Activated T-cell treated with anti-CD3 and anti-CD28 coated beads, Interleukin-2, amount 50 U/mL, for 72 hours (primary cell): ENCODE results near the gene SND1. TPM values are rescaled to one million over a fixed set of nuclear protein-coding genes. Genes with fewer than 3 reads are reported as not detected.

Experiments
- ATAC-seq, 2 donors: fragments of 150-1000 bp; cut with Tn5 transposase; replicated peaks in 1 of 2; 2 replicates each; pipeline ENCODE4 v1.10.0; 2021; ENCODE audit warnings: moderate library complexity in 2 of 2, mild to moderate bottlenecking in 1 of 2
- DNase-seq, 2 donors: peaks; one replicate each; pipeline ENCODE4 v3.0.0; 2021 to 2022; ENCODE audit warnings: mixed read lengths in 1 of 2
- H3K27ac Mint-ChIP-seq: one replicate; pipeline ENCODE4 v1.8.0; 2022; ENCODE audit warnings: mild to moderate bottlenecking, moderate library complexity, mixed read lengths
- H3K27me3 Mint-ChIP-seq: one replicate; pipeline ENCODE4 v1.8.0; 2022; ENCODE audit warnings: low read depth, mixed read lengths
- H3K36me3 Mint-ChIP-seq, 2 donors: one replicate each; pipeline ENCODE4 v1.8.0; 2022; ENCODE audit warnings: mixed read lengths in 2 of 2, mild to moderate bottlenecking in 1 of 2; ENCODE audit not compliant: insufficient read depth in 2 of 2
- H3K4me1 Mint-ChIP-seq: one replicate; pipeline ENCODE4 v1.8.0; 2022; ENCODE audit warnings: low read depth, mixed read lengths
- H3K4me3 Mint-ChIP-seq, 2 donors: one replicate each; pipeline ENCODE4 v1.8.0; 2022; ENCODE audit warnings: mild to moderate bottlenecking in 2 of 2, mixed read lengths in 2 of 2, moderate library complexity in 2 of 2
- H3K9me3 Mint-ChIP-seq, 2 donors: one replicate each; pipeline ENCODE4 v1.8.0; 2022; ENCODE audit warnings: mixed read lengths in 2 of 2
- total RNA-seq, 2 donors: library from RNA; stranded (reverse); gene quantifications; one replicate each; pipeline ENCODE4 v1.2.3, GENCODE V29; 2022

Gene SND1
- total RNA-seq, 2 donors from 2014 or later = 237 to 285 TPM

DNA sequence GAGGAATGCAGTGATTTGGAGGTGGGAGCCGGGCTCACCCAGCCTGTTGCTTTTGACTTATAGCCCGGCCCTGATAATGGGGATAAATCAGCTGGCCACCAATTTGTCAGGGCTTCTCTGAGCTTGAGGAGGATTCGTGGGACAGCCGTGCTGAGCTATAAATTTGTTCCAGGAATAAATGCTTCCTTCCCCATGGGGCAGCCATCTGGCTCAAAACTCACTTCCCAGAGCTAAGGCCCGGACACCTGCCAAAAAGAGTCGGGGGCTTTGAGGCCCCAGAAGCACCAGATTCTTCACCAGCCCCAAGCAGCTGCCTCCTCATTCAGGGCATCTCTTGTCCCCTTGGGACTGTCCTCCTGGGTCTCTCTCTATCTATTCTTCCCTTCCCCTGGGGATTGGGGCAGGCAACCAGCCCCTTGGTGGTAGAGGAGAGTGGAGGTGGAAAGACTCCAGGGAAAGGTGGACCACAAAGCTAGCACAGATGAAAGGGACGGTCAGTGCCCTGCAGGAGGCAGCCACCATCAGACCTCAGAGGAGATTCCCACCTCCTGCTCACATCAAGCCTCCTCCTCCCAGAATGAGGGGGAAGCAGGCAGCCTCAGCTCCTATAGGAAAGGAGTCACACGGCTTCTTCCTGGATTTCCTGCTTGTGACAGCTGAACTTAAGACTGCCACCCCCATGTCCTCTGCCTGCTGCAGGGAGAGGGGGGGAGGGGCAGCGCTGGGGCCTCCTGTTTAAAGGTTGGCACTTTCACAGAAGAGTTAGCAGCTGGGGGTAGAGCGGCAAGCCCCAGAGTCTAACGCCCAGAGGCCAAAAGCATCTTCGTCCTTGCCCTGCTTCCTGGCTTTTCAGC lies 423.5 kb downstream of the SND1 start:
- Mint-ChIP-seq H3K27ac (no peak overlapping the region), H3K36me3 (peaks cover 0 to 6% of the 10 kb centered on the region in 2 donors), H3K9me3 (no peaks in the 10 kb centered on the region), H3K4me3 (no peak overlapping the region), H3K4me1 (peaks cover 13% of the 10 kb centered on the region), H3K27me3 (no peaks in the 10 kb centered on the region)
- DNase-seq (no peak), ATAC-seq (no peak)

DNA sequence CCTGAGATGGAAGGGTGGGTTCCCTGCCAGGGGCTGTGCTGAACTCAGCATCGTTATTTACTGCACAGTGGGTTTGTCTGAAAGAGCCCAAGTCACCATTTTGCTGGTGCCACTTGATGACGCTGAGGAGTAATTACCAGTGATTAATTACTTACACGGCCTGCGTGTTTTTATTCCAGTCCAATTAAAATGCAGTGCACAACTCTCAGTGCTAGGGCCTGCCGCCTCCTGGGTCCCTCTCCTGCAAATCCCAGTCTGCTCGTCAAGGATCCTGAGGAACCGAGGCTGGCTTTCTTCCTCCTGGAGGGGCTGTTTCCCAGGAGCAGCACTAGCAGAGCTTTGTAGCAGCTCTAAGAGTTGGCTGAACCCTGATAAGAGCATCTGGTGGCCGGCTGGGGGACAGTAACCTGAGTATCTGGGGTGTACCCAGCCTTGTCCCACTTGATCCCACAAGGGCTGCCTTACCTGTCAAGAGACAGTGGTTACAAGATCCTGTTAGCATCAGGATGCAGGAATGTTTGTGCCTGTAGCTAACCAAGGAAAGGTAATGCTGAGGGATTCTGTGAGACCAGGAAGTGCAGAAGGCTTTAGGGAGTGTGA lies 424.3 kb downstream of the SND1 start:
- H3K4me1 Mint-ChIP-seq = peaks cover 4% of the 10 kb centered on the region
- ATAC-seq (no peak), DNase-seq (no peak)
- peaks cover 0 to 6% of the 10 kb centered on the region in 2 donors for H3K36me3 Mint-ChIP-seq
- H3K27ac Mint-ChIP-seq = no peak overlapping the region
- H3K27me3 Mint-ChIP-seq = no peaks in the 10 kb centered on the region
- H3K4me3 Mint-ChIP-seq = no peak overlapping the region
- no peaks in the 10 kb centered on the region for H3K9me3 Mint-ChIP-seq

DNA sequence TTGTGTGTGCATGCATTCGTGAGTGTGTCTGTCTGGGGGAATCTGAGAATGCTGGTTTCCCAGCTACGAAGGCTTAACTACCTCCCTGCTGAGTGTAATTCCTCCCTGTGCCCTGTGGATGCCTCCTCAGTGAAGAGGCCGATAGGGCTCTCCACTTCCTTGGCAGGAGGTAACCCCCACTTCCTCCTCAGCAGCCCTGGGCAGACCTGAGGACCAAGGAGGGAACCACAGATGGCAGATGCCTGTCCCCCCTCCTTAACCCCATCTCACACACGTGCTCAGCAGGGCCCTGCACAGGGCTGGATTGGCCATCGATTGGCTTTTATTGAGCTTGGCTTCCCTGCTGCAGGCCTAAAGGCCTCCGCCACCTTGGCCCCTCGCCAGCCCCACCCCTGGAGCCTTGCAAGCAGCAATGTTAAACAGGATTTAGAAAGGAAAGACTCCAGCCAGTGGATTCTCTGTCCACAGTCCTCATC lies 424.8 kb downstream of the SND1 start:
- Mint-ChIP-seq H3K27me3 (no peaks in the 10 kb centered on the region), H3K4me1 (no peaks in the 10 kb centered on the region), H3K9me3 (no peaks in the 10 kb centered on the region), H3K4me3 (no peak overlapping the region), H3K27ac (no peak overlapping the region), H3K36me3 (peaks cover 0 to 3% of the 10 kb centered on the region in 2 donors)
- ATAC-seq = no peak
- DNase-seq = no peak

DNA sequence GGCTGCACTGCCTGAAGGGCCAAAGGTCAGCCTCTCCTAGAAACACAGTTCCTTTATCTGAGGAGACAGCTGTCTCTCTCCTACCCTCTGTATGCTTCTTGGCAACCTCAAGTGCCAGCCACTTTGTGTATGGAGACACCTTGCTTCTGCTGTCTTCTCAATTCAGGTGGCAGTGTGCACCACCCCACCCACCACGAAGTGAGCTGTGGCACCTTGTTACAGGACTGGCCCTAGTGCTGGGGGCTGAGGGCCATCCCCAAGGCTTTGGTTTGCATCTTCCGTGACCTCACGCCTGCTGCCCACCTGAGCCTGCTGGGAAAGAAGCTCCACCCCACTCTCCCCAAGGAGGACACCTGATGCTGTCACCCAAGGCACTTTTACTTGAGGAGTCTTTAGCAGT lies 426.3 kb downstream of the SND1 start:
- no peak overlapping the region for H3K4me3 Mint-ChIP-seq
- DNase-seq (no peak), ATAC-seq (no peak)
- H3K27ac Mint-ChIP-seq = no peak overlapping the region
- H3K4me1 Mint-ChIP-seq = no peaks in the 10 kb centered on the region
- no peaks in the 10 kb centered on the region for H3K27me3 Mint-ChIP-seq
- no peaks in the 10 kb centered on the region for H3K9me3 Mint-ChIP-seq
- H3K36me3 Mint-ChIP-seq = peaks cover 0 to 5% of the 10 kb centered on the region in 2 donors

DNA sequence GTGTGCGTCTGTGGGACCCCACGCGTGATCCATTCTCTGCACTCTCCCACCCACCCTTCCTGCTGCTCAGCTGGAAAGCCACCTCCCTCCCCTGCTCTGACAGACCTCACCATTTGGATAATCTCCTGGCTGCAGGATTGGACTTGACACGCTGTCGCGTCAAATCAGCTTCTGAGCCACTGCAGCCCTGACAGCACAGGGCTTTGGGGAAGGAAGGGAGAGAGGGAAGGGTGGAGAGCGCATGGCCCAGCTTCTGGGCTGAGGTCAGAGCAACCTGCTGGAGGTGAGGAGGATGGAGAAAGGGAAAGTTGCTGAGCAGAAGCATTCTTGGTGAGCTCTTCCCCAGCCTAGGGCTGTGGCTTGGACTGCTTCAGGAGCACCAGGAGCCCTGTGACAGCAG lies 428.2 kb downstream of the SND1 start:
- Mint-ChIP-seq H3K4me1 (no peaks in the 10 kb centered on the region), H3K27ac (no peak overlapping the region), H3K9me3 (no peaks in the 10 kb centered on the region), H3K36me3 (peaks cover 0 to 5% of the 10 kb centered on the region in 2 donors), H3K4me3 (no peak overlapping the region), H3K27me3 (no peaks in the 10 kb centered on the region)
- DNase-seq = no peak
- ATAC-seq = no peak

DNA sequence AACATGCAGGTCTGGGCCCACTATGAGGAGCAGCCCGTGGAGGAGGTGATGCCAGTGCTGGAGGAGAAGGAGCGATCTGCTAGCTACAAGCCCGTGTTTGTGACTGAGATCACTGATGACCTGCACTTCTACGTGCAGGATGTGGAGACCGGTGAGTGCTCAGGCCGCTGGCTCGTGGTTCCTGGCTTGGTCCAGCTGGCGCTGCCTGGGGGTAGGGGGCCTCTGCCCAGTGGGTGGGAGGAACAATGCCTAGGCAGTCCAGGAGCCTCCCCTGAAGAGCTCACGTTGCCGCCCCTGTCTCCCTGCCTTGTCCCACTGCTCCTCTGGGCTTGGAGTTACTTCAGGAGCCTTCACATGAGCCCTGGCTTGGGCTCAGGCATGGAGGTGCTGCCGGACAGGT lies 429.4 kb downstream of the SND1 start:
- no peak overlapping the region for H3K27ac Mint-ChIP-seq
- H3K4me3 Mint-ChIP-seq = no peak overlapping the region
- H3K4me1 Mint-ChIP-seq = no peaks in the 10 kb centered on the region
- no peaks in the 10 kb centered on the region for H3K9me3 Mint-ChIP-seq
- no peaks in the 10 kb centered on the region for H3K27me3 Mint-ChIP-seq
- DNase-seq (no peak), ATAC-seq (no peak)
- peaks cover 0 to 5% of the 10 kb centered on the region in 2 donors for H3K36me3 Mint-ChIP-seq

DNA sequence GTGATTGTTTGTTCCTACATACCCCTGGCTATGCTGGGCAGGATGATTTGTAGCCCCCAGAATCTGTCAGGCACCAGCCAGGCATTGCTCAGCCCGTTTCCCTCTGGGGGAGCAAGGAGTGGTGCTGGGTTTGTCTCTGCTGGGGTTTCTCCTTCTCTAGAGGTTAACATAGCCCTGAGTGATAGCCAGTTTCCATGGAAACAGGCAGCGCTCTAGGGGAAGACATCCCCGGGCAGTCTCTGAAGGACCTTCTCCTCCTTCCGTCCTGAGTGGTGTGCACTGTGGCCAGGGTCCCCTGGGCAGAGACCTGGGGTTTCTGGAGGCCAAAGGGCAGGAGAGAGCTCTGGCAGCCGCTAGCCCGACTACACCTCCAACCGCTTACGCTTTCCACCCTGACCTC lies 429.8 kb downstream of the SND1 start:
- Mint-ChIP-seq H3K27ac (no peak overlapping the region), H3K9me3 (no peaks in the 10 kb centered on the region), H3K27me3 (no peaks in the 10 kb centered on the region), H3K36me3 (peaks cover 0 to 5% of the 10 kb centered on the region in 2 donors), H3K4me3 (no peak overlapping the region), H3K4me1 (no peaks in the 10 kb centered on the region)
- ATAC-seq (no peak), DNase-seq (no peak)

DNA sequence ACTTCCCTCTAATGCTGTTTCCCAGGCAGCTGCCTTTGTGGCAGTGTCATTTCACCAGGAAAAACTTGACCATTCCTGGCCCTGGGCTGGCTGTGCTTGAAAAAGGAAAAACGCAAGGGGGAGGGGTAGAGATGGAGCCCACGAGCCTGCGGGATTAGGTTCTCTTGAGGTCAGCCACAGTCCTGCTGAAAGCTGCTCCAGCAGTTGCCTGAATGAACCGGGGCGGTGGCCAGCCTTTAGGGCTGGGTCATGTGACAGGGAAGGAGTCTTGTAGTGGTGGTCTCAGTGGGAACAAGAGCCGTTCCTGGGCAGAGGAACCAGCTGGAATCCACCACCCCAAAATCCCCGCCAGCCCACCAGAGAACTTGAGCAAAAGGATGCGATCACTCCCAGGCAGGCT lies 430.4 kb downstream of the SND1 start:
- no peaks in the 10 kb centered on the region for H3K4me1 Mint-ChIP-seq
- ATAC-seq (no peak), DNase-seq (no peak)
- H3K27ac Mint-ChIP-seq = no peak overlapping the region
- H3K36me3 Mint-ChIP-seq = peaks cover 0 to 9% of the 10 kb centered on the region in 2 donors
- H3K27me3 Mint-ChIP-seq = no peaks in the 10 kb centered on the region
- H3K9me3 Mint-ChIP-seq = no peaks in the 10 kb centered on the region
- H3K4me3 Mint-ChIP-seq = no peak overlapping the region

DNA sequence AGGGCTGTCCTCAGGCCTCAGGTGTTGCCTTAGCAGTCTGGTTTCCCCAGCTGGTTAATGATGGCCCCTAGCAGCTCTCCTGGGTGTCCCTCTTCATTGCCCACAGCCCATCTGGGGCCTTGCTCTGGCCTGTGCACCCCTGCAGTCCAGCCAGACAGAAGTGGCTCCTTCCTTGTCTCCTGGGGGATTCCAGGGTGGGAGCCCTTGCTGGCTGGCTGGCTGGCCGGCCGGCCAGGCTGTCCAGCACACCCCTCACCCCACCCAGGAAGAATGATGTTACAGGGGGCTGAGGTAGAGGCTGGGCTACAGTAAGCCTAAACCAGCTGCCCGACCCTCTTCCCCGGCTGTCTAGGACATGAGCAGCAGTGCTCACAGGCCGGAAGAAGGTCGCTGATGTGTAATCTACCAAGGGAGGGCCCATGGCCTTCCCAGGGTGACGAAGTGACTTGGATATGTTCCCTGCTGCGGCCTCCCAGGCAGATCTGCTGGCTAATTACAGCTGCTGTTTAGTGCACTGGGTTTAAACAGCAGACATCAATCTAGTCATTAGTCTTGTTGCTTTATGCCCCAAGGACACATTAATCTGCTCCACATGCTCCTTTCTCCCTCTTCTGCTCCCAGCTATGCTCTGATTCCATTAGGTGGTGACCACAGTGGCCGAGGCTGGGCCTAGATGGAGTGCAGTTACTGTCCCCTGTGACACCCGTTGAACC lies 433.1 kb downstream of the SND1 start:
- DNase-seq = no peak
- no peaks in the 10 kb centered on the region for H3K27me3 Mint-ChIP-seq
- no peak overlapping the region for H3K4me3 Mint-ChIP-seq
- ATAC-seq = no peak
- no peak overlapping the region for H3K27ac Mint-ChIP-seq
- no peaks in the 10 kb centered on the region for H3K9me3 Mint-ChIP-seq
- peaks cover 0 to 12% of the 10 kb centered on the region in 2 donors for H3K36me3 Mint-ChIP-seq
- H3K4me1 Mint-ChIP-seq = no peaks in the 10 kb centered on the region

DNA sequence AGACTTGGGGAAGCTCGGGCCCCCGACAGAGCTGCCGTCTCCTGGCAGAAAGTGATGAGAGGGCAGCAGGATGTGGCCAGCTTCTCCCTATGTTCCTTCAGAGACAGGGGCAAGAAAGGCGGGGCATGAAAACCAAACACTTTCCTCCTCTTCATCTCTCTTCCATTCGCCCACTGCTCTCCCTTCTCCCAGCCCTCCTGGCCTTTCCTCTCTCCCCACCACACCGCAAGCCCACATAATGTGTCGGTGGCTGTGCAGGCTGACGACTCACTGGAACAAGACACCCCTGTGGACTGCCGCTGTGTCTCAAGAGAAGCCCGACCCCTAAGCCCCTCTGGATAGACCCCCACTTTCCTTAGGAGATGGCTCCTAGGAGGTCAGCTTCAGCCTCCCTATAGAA lies 438.5 kb downstream of the SND1 start:
- H3K4me3 Mint-ChIP-seq = no peak overlapping the region
- H3K27ac Mint-ChIP-seq = peak overlapping the region; percentile 72
- H3K27me3 Mint-ChIP-seq = no peaks in the 10 kb centered on the region
- H3K36me3 Mint-ChIP-seq = peaks cover 4 to 12% of the 10 kb centered on the region in 2 donors
- DNase-seq (no peak), ATAC-seq (no peak)
- H3K4me1 Mint-ChIP-seq = no peaks in the 10 kb centered on the region
- H3K9me3 Mint-ChIP-seq = no peaks in the 10 kb centered on the region

DNA sequence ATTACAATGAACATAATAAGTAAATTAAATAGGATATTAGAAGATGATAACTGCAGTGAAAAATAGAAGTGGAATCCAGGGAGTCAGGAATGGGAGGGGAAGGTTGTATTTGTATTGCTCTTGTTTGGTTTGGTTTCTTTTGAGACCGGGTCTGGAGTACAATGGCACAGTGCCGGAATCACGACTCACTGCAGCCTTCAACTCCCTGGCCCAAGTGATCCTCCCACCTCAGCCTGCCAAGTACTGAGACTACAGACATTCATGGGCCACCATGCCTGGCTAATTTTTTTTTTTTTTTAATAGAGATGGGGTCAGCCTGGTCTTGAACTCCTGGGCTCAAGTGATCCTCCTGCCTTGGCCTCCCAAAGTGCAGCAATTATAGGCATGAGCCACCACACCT lies 439.1 kb downstream of the SND1 start:
- Mint-ChIP-seq H3K9me3 (no peaks in the 10 kb centered on the region), H3K36me3 (peaks cover 6 to 13% of the 10 kb centered on the region in 2 donors), H3K27me3 (no peaks in the 10 kb centered on the region), H3K27ac (peak overlapping the region; percentile 72), H3K4me3 (no peak overlapping the region), H3K4me1 (no peaks in the 10 kb centered on the region)
- ATAC-seq (no peak), DNase-seq (no peak)

DNA sequence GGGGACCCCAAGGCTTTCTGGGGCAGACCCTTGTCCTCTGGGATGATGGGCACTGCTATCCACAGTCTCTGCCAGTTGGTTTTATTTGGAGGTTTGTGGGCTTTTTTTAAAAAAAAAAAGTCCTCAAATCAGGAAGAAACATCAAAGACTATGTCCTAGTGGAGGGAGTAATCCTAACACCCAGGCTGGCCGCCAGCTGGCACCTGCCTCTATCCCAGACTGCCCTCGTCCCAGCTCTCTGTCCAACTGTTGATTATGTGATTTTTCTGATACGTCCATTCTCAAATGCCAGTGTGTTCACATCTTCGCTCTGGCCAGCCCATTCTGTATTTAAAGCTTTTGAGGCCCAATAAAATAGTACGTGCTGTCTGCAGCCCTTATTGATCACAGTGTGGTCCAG lies 440.2 kb downstream of the SND1 start:
- Mint-ChIP-seq H3K36me3 (peaks cover 6 to 12% of the 10 kb centered on the region in 2 donors), H3K27ac (no peak overlapping the region), H3K4me3 (no peak overlapping the region), H3K27me3 (no peaks in the 10 kb centered on the region), H3K9me3 (no peaks in the 10 kb centered on the region), H3K4me1 (no peaks in the 10 kb centered on the region)
- no peak for DNase-seq
- no peak for ATAC-seq
